Measurements from ENCODE around the gene WNT5B. TPM values are rescaled to one million over a fixed set of nuclear protein-coding genes. Genes with fewer than 3 reads are reported as not detected.

WNT5B gene
- total and polyA plus RNA-seq, 9 of the 15 experiments (the other 6 are each of a cell fraction or from before 2014, with no cell fraction given) = 0.42 to 16.8 (median 5.4) TPM

- TF ChIP-seq CBX8 (IDR thresholded peaks at IDR 0.05; ENCODE audit: borderline replicate concordance, extremely low read depth, low read depth, low read length, poor library complexity, severe bottlenecking) = no peak
- TF ChIP-seq ZNF449 (CRISPR knock-in tag; IDR thresholded peaks at IDR 0.05) = no peak
- no peak for TF ChIP-seq ZC3H11A (IDR thresholded peaks at IDR 0.05; ENCODE audit: low read depth, low read length)
- no peak for TF ChIP-seq HLTF (IDR thresholded peaks at IDR 0.05)
- TF ChIP-seq MTA2 (IDR thresholded peaks at IDR 0.05; ENCODE audit: low read depth) = no peak
- TF ChIP-seq NFE2L1 (tag; IDR thresholded peaks at IDR 0.05; ENCODE audit: borderline replicate concordance, low read depth) = no peak
Observed at GRCh38 chr12:1650978-1651361, 21.9 kb downstream of the WNT5B start (continued).

GRCh38 chr12:1651946-1652345, 22.9 kb downstream of the WNT5B start:
- Histone ChIP-seq H3K9me3 (replicated peaks; ENCODE audit: control insufficient read depth, insufficient read depth, low read depth, low read length) (no peaks in the 10 kb centered on the region), H3K4me3 (no peak overlapping the region), H3K27me3 (ENCODE audit: control insufficient read depth in 2 of 2, insufficient read depth in 2 of 2, low read length in 2 of 2) (no peaks in the 10 kb centered on the region), H3K79me2 (ENCODE audit: control insufficient read depth, insufficient read depth, low read length) (no peaks in the 10 kb centered on the region), H3K27ac (ENCODE audit: extremely low read depth, low read depth, low read length) (no peak overlapping the region), H3K9ac (ENCODE audit: insufficient read depth in 1 of 2, low read depth in 2 of 2, low read length in 2 of 2) (no peak overlapping the region), H3K36me3 (ENCODE audit: control insufficient read depth, insufficient read depth, low read length) (no peaks in the 10 kb centered on the region), H3K4me2 (ENCODE audit: insufficient read depth, low read length) (no peak overlapping the region), H3K9me1 (ENCODE audit: control insufficient read depth, insufficient read depth, low read length) (no peaks in the 10 kb centered on the region), H4K20me1 (replicated peaks; ENCODE audit: control insufficient read depth, insufficient read depth, low read length) (no peaks in the 10 kb centered on the region), H2AFZ (ENCODE audit: low read depth, low read length) (no peak overlapping the region), H3K4me1 (replicated peaks in 1 of 2; ENCODE audit: control insufficient read depth in 2 of 2, insufficient read depth in 2 of 2, low read length in 2 of 2) (peaks cover 13 to 32% of the 10 kb centered on the region in 2 experiments)
- CTCF ChIA-PET (ENCODE audit: low intra/inter-chr PET ratio) = interaction anchor here (0.8 to 5.0 kb wide), 2 partner anchors 10 to 139 kb away, joined by 3 to 44 read pairs; no protein-coding TSS in a partner anchor
- intact Hi-C loops (cut with micrococcal nuclease) = loop anchor here (1.0 to 5.0 kb wide), 3 partner anchors 60 to 290 kb away; no protein-coding TSS in a partner anchor
- ATAC-seq = no peak
- no TSS peak for BruUV-seq (replicated peaks)
- POLR2A ChIA-PET = interaction anchor here (0.8 to 3.3 kb wide), 3 partner anchors 10 to 139 kb away, joined by 3 to 9 read pairs (median 3); no protein-coding TSS in a partner anchor
- in situ Hi-C loops (cut with MboI) = loop anchor here (5.0 kb wide), 1 partner anchor 285 kb away; no protein-coding TSS in a partner anchor
- no peak for DNase-seq (ENCODE audit: extremely low read depth in 1 of 4, low spot score in 3 of 4)
- no peak for FAIRE-seq
- TF ChIP-seq ZBED1 (IDR thresholded peaks at IDR 0.05) (no peak), EZH2 (IDR thresholded peaks at IDR 0.05; ENCODE audit: borderline replicate concordance, low read depth, low read length) (no peak), CXXC5 (CRISPR knock-in tag; IDR thresholded peaks at IDR 0.05) (no peak), DNMT1 (IDR thresholded peaks at IDR 0.05) (no peak), RBM17 (IDR thresholded peaks at IDR 0.05; ENCODE audit: borderline replicate concordance, low read depth, low read length) (no peak), BRCA1 (IDR thresholded peaks at IDR 0.05) (no peak), BRCA1 (CRISPR knock-in tag; IDR thresholded peaks at IDR 0.05) (no peak), RAD51 (IDR thresholded peaks at IDR 0.05; ENCODE audit: borderline replicate concordance, low read depth) (no peak), ZNF740 (CRISPR knock-in tag; IDR thresholded peaks at IDR 0.05) (no peak), ZNF740 (tag; IDR thresholded peaks at IDR 0.05) (no peak), THRB (CRISPR knock-in tag; conservative IDR thresholded peaks at IDR 0.05) (no peak), ETV6 (IDR thresholded peaks at IDR 0.05; ENCODE audit: borderline replicate concordance in 1 of 2, low read depth in 2 of 2, low read length in 1 of 2) (no peak), ETV6 (CRISPR knock-in tag; IDR thresholded peaks at IDR 0.05; ENCODE audit: borderline replicate concordance) (no peak), ZNF77 (CRISPR knock-in tag; IDR thresholded peaks at IDR 0.05) (no peak), SMAD3 (CRISPR knock-in tag; conservative IDR thresholded peaks at IDR 0.05) (no peak)

Measured in K562 (cell line).